ENCODE data around the gene SORBS1.

- TF ChIP-seq CTCF (IDR thresholded peaks at IDR 0.05) (no peak), POLR2A (IDR thresholded peaks at IDR 0.05) (no peak)
These were observed 104.7 kb downstream of the SORBS1 start for GRCh38 chr10:95456516-95456915.

Measured in body of pancreas (tissue), 4 donors.